ENCODE data around the gene FKBP1A.
A peak's percentile ranks its signal among the peaks of the same experiment; 100 is the strongest.
"Not testable (repeated sequence)": the region's sequence is repeated elsewhere in the genome, so short reads cannot be mapped to it uniquely, and the experiment has no call there.

FKBP1A gene

DNA sequence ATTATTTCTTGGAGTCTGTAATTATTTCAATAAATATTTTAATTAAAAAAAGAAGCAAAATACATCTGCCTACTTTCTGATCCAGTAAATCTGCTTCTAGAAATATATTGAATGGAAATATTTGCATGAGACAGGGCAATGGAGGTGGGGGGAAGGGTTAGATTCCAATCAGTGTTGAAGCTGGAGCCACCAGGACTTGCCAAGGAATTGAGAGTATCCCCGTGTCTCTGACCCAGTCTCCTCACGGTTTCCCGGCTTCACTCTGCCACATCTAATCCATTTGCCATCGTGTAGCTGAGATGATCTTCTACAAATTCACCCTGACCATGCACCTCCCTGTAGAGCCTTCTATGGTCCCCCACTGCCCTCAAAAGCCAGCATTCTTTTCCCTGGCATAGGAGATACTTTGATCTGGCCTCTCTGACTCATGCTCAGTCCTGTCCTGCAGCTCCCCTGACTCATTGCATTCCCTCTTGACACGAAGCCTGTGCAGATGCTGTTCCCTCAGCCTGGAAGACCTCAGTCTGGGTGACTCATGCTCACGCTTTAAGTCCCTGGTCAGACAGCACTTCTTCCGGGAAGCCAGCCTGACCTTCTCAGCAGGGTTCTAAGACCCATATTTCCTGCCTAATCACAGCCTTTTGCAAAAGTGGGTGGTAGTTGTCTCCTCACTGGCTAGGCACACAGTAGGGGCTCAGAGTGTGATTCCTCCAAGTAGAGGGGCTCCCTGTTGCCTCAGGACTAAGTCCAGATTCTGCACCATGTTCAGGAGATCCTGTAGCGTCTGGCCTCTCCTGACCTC lies 23.0 kb upstream of the FKBP1A start:
- no peak for DNase-seq

DNA sequence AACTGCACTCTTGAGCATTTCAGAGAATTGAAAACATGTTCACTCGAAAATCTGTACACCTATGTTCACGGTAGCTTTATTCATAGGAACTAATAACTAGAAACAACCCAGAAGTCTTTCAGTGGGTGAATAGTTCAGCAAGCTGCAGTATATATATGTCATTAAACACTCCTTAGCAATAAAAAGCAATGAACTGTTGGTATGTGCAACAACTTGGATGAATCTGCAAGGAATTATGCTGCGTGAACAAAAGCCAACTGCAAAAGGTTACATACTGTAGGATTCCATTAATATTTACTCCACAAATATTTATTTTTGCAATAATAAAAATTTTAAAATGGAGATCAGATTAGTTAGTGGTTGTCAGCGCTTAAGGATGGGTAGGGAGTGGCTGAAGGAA lies 22.1 kb upstream of the FKBP1A start:
- DNase-seq = no peak

DNA sequence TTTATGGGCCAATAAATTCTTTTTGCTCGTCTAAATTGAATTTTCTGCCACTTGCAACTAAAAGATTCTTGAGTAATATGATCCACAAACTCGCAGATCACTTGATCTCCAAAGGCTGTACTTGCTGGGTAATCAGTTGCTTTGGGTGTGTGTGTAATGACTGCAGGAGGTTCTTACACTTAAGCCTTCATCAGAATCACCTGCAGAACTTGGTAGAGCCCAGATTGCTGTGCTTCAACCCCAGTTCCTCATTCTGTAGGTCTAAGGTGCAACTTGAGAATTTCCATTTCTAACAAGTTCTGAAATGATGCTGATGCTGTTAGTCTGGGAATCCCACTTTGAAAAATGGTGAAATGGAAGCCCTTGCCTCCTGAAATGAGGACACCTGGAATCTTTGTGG lies 12.9 kb upstream of the FKBP1A start:
- DNase-seq = no peak

DNA sequence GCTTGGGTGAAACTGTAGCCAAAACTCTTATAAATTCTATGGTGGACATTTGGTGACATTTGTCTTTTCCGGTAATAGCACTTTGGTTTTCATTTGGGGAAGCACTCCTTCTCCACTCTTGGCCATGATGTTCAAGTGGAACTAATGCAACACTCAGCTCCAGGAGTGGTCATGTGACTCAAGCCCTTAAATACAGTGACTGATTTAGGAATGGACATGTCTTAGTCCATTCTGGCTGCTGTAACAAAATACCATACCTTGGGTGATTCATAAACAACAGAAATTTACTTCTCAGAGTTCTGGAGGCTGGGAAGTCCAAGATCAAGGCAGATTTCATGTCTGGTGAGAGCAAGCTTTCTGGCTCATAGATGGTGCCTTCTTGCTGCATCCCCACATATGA lies 10.8 kb upstream of the FKBP1A start:
- DNase-seq = no peak

DNA sequence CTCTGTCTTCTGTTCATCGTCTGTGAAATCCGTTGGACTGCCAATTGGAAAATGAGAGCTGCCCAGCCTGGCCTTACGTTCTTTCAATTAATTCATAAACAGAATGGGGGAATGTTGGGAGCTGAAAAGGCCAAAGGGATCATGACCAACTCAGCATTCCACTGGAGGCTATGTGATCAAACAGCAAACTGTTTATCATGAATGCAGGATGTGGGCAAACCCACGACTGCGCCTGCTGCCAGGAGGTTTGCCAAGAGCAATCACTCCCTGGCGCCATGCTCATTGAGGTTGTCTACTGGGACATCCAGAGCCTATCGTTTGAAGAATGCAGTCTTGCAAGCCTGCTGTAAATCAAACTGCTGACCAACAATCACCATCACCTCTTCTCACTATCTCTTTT lies 9.3 kb upstream of the FKBP1A start:
- DNase-seq = no peak

DNA sequence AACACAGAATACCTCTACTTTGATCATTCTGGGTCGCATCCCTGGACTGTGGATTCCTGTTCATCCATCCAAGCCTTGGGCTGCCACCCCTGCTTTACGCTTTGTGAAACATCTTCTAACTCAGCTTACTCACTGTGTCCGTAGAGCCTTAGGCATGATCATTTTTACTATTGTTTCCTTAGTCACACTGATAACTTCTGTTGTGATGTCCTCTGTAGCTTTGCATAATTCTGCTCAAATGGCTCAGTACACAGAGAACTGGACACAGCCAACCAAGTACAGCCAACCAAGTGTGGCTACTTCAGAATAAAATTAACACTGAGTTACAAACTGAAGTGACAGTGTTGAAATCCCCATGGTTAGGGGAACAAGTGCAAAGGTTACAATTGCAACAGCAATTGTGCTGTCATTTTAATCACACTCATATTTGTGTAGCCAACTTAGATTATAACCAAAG lies 8.6 kb upstream of the FKBP1A start:
- no peak for DNase-seq

DNA sequence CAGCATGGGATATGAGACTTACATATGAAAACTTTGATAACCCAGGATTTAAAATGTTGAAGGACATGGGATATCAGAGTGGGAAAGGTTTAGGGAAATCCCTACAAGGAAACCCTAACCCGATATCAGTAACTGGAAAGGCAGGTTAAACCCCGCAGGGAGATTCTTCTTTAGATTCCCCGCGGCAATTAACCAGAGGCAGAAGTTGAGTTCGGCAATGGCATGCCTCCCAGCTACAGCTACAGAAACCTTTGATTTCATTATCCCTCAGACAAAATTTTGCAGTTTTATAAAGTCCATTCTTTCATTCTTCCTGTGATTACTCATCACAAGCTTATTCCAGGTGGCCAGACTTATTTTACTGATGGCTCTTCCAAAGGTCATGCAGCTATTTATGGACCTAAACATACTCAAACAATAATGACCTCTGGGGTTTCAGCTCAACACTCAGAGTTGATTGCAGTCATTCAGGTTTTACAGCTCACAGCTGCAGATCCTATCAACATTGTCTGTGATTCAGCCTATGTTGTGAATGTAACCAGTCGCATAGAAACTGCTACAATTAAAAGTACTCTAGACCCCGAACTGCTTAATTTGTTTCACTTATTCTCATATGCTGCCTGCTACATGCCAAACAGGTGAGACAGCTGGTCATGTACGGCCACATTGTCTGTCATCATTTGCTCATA lies 7.0 kb upstream of the FKBP1A start:
- DNase-seq = not testable (repeated sequence)

DNA sequence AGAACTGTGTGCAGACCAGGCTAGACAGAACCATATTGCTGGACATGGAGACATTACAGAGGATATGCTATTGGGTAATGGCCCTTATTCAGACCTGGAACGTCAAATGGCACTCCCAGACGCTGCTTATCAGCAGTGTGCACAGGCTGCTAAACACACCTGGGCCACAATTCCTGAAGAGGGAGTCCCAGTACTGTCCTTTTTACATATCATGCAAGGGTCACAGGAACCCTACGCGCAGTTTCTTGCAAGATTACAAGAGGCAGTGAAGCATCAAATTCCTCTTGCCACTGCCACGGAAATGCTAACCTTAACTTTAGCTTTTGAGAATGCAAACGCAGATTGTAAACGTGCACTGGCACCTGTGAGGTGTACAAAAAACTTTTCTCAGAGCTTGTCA lies 5.3 kb upstream of the FKBP1A start:
- not testable (repeated sequence) for DNase-seq

DNA sequence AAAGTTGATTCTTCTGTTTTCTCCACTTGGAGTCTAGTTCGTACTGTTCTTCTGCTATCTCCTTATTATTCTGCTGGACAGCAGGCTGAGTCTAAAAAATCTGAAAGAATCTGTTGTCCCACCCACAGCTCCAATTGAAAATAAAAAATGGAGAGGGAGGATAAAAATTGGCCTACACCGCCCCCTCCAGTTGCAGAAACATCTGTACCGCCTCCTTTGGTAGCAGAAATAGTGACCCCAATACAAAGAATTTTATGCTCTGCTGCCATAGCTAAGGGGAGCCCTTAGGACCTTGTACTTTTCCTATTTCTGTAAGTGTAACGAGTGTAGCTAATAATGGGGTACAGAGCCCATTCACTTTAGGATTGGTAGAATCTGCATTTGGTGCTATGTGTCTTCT lies 4.9 kb upstream of the FKBP1A start:
- DNase-seq = no peak

DNA sequence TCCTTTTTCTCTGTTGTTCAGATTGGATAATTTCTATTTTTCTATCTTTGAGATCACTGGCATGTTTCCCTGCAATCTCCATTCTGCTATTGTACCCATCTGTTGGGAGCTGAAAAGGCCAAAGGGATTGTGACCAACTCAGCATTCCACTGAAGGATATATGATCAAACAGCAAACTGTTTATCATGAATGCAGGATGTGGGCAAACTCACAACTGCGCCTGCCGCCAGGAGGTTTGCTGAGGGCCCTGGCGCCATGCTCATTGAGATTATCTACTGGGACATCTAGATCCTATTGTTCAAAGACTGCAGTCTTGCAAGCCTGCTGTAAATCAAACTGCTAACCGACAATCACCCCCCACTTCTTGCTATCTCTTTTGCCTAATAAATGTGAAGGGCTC lies 3.8 kb upstream of the FKBP1A start:
- DNase-seq = no peak

DNA sequence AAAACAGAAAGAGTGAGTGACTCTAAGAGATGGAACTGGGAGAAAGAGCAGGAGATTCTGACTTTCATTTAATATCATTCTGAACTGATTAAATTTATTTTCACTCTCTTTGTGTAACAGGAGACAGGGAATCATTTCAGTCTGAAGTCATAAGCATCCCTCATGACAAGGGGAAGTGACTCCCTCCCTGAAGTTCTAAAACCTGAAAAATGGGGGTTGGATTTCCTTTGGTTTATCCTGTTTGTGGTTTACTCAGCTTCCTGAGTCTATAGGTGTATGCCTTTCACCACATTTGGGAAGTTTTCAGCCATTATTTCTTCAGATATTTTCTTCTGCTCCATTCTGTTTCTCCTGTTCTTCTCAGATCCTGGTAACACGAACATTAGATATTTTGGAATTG lies 3.4 kb upstream of the FKBP1A start:
- no peak for DNase-seq

DNA sequence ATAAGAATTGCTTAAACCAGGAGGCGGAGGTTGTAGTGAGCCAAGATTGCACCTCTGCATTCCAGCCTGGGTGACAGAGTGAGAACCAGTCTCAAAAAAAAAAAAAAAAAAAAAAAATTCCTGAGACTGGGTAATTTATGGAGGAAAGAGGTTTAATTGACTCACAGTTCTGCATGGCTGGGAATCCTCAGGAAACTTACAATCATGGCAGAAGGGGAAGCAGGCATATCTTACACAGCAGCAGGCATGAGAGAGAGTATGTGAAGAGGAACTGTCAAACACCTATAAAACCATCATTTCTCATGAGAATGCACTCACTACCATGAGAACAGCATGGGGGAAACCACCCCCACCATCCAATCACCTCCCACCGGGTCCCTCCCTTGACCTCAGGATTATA lies 1.8 kb upstream of the FKBP1A start:
- no peak for DNase-seq

DNA sequence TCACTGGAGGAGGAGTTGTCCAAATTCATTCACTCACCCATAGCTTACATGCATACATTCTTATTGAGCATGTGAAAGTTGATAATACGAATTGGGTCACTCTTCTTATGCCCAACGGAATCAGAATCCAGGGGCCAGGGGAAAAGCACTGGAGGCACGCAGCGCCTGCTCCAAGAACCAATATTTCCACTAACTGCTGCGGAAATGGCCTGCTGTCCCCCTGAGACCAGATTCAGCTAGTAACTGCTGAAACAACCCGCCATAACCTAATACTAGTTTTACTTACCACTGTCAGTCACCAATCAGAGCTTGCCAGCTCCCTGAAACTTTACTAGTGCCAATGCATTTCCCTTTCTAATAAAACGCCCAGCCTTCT lies 641 bp upstream of the FKBP1A start:
- no peak for DNase-seq

DNA sequence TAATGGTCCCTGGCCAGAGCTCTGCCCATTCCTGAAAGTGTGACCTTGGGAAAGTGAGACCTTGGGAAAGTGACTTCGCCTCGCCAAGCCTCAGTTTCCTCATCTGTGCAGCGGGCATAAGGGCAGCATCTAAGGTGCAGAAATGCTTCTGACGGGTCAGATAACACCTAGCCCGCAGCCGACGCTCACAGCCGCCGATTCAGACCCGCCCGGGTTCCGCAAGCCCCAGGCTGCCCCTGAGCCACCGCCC lies 486 bp downstream of the FKBP1A start:
- no peak for DNase-seq

DNA sequence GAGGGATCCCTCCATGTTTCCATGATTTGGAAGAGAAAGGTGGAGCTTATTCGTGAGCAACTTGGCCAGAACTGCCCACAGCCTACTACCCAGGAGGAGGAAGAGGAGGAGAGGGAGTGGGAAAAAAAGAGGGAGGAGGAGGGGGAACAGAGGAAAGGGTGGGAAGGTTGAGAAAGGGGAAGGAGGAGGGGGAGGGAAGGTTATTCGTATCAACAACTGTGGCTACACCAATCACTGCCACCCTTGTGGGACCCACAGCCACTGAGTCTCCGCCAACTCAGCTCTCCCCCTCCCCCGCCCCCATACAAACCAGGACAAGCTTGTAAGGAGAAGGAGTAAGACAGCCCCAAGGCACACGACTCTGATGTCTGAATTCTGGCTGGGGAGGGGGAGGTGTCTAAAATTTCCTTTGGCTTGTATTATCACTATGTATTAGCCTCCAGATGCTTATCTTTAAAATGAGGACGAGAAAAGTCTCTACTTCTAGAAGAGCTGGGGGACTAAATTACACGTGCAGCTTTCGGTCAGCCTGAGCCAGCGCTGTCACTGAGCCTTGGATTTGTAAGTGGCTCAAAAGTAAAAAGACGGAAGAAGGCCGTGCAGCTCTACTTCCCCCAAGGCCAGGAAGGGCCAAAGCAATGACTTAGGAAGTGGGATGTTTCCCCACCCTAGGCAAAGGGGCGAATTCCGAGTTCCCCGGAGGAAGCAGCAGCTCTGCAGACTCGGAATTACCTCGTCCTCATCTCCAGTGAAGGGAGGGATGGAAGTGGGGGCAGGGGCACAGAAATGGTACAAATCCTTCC lies 1.0 kb downstream of the FKBP1A start:
- DNase-seq = no peak

DNA sequence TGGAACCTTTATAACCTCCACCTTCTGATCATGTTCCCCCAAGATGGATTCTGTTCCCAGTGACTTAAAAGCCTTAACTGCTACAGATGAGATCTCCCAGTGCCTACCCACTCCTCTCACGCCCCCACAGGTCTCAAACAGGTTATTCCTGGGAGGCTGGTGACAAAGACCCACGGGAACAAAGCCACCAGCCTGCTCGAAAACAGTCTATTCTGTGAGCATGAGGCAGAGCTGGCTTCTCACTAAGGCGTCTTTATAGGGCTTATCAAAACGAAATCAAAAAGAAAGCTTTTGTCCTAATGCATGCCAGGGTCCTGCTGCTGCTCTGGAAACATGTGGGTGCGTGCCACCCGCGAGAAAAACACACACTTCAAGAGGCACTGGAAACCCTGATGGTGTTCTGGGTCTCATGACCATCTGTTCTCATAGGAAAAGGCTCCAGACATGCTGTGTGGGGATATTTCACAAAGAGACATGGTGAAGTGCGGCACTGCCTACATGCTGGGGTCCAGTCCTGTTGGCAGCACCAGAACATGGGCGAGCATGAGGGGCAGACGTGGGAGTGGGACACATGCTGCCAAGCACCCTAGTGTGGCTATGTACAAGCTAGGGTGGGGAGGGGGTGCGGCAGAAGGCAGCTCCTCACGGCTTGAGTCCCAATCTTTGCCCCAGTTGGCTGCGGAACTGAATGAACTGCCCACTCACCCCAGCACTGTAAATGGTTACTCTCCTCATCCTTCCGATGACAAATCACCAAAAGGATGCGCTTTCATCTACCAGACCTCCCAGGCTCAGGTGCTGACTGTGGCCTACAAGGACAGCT lies 2.1 kb downstream of the FKBP1A start:
- DNase-seq = no peak

DNA sequence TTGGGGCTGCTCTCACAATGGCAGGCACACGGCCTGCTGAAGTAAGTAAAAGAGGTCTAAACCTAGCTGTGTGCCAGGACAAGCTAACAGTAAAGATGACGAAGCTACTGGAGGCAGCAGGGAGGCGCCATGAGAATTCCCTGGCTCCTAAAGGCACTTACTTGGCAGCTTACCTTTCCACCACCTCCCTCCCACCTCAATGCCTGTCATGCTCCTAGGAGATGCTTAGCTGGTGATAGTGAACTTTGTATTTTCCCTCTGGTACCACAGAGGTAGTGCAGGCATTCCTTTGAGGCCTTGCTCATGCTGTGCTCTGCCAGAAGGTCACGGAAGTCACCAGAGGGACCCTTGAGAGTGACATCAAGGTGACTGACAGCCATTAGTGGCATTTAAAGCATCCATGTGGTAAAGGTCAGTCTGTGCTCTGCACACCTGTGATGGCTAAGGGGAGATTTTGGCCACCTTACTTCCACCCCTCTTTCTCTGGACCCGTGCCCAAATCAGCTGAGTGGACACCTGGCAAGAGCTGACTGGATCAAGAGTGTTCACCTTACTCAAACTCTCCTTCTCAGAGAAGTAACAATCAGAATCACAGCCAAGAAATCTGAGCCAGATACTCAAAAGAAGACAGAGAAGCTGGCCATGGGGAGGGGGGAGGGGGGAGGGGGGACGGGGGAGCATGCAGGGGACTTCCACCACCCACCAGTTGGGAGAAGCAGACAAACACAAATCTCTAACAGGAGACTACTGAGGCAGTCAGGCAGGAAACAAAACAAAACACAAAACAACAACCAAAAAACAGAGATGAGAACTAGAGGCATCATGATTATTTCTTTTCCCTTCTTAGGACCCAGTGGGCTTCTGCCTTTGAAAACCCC lies 2.9 kb downstream of the FKBP1A start:
- DNase-seq = peak; percentile 56

DNA sequence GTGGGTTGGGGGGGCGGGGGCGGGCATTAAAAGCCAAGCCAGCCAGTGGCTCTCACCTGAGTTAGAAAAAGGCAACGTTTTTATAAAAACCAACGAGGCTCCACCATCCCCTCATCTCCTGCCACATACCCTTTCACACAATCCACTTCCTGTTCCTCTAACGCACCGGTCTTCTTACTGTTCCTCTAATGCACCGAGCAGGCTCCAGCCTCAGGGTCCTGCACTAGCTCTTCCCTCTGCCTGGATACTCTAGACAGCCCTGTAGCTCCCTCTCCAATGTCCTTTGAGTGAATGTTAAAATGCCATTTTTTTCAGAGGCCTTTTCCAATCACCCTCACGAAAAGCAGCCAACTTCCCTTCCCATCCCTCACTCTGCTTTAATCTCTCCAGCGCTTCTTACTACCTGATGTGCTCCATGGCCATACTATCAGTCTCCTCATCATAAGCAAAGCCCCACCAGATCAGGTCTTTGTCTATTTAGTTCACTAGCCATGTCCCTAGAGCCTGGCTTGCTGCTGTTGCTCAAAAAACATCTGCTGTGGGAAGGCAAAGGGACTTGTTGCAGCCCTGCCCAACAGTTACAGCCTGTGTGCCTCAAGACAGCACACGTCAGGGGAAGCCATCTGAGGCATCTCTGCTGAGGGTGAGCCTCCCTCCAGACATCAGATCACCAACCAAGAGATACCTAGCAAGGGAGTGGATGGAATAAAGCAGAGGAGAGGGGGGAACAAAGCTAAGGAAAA lies 3.9 kb downstream of the FKBP1A start:
- DNase-seq = no peak

DNA sequence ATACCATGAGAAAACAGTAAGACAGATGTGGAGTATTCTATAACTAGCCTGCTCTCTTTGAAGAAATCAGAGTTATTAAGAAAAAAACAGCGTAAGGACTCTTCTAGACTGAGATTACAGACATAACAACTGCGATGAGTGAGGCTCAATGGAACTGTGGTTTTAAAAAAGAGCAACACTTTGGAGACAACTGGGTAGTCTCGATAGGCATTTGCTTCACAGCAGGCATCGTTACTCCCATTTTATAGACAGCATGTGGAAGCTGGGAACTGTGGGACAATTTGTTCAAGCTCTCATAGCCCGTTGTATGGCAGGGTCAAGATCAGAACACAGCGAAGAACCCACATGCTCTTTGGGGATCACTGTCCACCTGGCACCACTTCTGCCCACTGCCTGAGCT lies 4.6 kb downstream of the FKBP1A start:
- no peak for DNase-seq

DNA sequence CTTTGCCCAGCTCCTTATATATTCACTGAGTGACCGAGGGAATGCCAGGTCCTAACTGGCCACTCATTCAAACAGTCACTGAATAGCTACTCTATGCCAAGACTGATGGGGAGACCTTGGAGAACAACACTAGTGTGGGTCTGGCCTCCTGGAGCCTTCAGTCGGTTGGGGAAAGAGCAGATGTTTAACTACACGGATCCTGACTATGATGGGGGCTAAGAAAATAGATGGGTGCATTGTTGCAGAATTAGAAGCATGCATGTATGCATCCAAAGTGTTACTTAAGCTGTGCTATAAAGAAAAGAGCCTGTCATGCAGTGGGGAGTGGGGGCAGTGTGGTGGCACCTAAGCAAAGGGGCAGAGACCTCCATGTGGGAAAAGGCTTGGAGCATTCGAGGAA lies 6.5 kb downstream of the FKBP1A start:
- DNase-seq = no peak

DNA sequence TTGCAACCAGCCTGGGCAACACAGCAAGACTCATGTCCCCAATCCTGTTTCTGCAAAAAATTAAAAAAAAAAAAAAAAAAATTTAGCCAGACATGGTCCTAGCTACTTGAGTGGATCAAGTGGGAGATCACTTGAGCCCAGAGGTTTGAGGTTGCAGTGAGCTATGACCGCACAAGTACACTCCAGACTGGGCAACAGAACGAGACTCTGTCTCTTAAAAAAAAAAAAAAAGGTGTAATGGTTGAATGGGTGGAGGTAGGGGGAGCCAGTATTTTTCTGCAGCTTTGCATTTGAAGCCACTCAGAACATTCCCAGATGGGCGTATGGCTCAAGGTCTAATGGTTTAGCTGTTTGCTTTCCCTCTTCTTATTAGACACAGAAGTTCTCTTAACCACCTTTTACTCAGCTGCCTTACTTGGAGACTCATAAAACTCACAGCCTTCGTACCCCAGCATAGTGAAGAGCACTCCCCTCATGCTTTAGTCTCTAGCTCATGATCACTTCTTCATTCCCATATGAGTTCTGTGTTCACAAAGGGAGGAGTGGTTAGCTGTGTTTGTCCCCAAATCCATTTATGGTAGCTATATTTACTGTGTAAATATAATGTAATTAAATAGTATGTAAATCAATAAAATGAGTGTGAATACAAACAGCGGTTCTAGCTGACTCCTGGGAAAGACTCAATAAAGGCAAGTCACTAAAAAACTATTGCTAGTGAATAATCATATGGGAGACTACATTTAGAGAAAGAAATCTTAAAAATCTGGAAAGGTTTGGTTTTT lies 9.0 kb downstream of the FKBP1A start:
- peak; percentile 98 for DNase-seq

All from DMS79 (cell line).